Hypothalamus (tissue), 51 donors: ENCODE results near the gene TMED4.
"Not testable (repeated sequence)": the region's sequence is repeated elsewhere in the genome, so short reads cannot be mapped to it uniquely, and the experiment has no call there.

Experiments used
- DNase-seq, 51 donors: peaks; one replicate each; lab custom pipeline; 2025; lab: John Stamatoyannopoulos, UW

The TMED4 gene

DNA sequence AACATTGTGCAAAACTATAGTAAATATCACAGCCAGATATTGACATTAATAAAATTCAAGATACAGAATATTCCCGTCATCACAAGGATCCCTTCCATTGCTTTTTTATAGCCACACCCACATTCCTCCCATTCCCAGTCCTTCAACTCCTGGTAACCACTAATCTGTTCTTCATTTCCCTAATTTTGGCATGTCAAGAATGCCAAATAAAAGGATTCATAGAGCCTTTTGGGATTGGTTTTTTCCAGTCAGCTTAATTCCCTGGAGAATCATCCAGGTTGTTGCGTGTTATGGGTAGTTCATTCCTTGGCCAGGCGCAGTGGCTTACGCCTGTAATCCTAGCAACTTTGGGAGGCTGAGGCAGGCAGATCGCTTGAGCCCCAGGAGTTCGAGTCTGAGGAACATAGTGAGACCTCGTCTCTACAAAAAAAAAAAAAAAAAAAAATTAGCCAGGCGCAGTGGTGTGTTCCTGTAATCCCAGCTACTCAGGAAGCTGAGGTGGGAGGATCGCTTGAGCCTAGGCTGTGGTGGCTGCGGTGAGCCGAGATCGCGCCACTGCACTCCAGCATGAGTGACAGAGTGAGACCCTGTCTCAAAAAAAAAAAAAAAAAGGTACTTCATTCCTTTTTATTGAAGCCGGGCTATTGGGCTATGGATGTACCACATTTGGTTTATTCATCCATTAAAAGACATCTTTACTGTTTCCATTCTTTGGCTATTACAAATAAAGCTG is 27.1 kb upstream of the TMED4 start:
- DNase-seq: no peak

DNA sequence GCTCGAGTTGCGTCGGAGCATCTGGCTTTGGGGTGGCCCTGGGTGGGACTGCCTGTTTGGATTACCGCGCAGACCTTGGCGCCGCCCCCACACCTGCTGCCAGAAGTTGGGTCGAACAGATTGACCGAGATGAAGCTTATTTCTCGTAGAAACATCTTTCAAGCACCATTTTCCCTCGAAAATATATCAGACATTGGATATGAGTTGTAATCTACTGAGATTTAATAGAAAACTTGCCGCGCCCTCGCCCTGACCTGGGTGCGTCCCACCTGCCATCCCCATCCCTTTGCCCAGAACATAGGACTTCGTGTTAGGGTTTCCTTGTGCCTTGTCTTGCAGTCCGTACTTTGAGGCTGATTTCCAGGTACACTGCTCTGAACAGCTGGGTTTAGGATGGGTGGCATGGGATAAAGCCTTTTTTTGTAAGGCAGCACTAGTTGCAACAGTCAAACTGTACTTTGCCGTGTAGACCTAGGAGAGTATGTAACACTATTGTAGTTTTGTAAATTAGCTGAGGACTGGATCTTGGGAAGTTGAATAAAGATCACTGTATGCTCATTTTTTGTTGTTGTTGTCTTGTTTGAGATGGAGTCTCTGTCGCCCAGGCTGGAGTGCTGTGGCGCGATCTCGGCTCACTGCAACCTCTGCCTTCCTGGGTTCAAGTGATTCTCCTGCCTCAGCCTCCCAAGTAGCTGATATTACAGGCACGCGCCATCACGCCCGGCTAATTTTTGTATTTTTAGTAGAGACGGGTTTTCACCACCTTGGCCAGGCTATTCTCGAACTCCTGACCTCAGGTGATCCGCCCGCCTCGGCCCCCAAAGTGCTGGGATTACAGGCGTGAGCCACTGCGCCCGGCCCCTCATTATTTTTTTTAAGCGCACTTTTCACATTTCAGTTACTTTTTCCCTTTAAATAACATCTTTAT is 25.4 kb upstream of the TMED4 start:
- DNase-seq: no peak

DNA sequence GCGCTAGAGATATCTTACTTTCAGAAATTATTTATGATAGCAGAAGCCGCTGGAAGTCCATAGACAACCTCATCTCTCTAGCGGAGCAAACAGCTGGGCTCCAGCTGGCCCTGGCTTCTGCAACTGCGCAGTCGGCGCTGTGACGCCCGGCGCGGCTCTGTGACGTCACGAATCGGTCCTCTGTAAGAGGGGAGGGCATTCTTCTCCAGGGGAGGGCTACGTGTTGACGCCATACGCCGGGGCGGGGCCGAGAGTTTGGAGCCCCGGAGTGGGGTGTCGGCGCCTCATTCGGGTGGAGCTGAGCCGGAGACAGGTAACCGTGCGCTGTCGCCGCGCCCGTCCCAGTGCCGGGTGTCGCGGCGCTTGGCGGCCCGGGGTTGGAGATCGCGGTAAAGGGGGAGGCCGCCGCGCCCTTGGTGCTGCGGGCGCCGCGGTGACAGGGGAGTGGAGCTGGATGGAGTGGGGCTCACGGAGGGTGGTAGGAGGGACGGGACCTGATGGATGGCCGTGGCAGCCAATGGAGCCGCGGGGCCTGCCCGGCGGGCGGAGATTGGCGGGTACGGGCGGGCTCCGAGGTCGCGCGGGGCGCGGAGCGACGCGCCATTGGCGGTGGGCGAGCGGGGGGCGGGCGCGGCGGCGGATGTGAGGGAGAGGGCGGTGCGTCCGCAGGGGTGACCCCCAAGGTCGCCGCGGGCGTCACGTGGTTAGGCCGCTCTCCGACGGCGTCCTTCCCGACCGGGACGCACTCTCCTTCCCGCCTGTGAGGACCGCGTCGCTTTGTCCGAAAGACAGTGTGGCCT is 24.5 kb upstream of the TMED4 start, which contains the start of gene OGDH:
OGDH (plus strand) TSS at position 287 of the 800 bp plus-strand sequence. CDS start 17,717 bp downstream, outside the sequence.
- peak; percentile 94 to 100 (median 98) for DNase-seq

DNA sequence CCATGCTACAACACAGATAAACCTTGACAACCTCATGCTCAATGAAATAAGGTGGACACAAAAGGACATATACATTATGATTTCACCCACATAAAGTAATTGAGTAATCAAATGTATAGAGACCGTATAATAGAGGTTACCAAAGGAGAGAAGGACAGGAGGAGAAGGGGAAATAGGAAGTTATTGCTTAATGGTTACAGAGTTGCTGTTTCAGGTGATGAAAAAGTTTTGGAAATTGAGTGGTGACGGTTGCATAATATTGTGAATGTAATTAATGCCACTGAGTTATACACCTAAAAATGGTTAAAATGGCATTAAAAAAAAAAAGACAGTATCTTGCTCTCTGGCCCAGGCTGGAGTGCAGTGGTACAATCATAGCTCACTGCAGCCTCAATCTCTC is 22.9 kb upstream of the TMED4 start:
- no peak for DNase-seq

DNA sequence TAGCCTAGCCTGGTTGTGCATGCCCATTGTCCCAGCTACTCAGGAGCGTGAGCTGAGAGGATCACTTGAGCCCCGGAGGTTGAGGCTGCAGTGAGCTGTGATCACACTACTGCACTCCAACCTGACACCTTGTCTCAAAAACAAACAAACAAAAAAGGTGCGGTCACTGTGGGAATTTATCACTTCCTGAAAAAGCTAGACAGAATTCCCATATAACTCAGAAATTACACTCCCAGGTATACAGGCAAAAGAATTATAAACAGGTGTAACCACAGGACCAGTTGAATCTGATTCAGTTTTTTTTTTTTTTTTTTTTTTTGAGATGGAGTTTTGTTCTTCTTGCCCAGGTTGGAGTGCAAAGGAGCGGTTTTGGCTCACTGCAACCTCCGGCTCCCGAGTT is 21.2 kb upstream of the TMED4 start:
- DNase-seq: no peak

DNA sequence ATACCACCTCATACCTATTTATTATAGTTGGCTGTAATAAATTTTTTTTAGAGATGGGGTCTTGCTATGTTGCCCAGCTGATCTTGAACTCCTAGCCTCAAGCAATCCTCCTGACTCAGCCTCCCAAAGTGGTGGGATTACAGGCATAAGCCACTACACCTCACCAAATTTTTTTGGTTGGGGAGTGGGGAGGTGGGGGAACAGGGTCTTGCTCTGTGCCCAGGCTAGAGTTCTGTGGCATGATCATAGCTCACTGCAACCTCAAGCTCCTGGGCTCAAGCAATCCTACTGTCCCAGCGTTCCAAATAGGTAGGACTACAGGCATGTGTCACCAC is 20.5 kb upstream of the TMED4 start:
- no peak for DNase-seq

DNA sequence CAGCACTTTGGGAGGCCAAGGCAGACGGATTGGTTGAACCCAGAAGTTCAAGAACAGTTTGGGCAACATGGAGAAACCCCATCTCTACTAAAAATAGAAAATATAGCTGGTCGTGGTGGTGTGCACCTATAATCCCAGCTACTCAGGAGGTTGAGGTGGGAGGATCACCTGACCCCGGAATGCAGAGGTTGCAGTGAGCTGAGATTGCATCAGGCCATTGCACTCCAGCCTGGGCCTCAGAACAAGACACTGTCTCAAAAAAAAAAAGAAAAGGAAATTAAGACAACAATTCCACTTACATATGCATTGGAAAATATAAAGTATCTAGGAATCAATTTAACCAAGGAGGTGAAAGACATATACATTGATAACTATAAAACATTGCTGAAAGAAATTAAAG is 17.2 kb upstream of the TMED4 start:
- DNase-seq: no peak

DNA sequence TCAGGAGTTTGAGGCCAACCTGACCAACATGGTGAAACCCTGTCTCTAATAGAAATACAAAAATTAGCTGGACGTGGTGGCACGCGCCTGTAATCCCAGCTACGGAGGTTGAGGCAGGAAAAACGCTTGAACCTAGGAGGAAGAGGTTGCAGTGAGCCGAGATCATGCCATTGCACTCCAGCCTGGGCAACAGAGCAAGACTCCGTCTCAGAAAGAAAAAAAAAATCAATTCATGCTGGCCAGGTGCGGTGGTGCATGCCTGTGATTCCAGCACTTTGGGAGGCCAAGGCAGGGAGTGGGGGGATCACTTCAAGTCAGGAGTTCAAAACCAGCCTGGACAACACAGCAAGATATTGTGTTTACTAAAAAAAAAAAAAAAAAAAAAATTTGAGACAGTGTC is 15.2 kb upstream of the TMED4 start:
- not testable (repeated sequence) for DNase-seq

DNA sequence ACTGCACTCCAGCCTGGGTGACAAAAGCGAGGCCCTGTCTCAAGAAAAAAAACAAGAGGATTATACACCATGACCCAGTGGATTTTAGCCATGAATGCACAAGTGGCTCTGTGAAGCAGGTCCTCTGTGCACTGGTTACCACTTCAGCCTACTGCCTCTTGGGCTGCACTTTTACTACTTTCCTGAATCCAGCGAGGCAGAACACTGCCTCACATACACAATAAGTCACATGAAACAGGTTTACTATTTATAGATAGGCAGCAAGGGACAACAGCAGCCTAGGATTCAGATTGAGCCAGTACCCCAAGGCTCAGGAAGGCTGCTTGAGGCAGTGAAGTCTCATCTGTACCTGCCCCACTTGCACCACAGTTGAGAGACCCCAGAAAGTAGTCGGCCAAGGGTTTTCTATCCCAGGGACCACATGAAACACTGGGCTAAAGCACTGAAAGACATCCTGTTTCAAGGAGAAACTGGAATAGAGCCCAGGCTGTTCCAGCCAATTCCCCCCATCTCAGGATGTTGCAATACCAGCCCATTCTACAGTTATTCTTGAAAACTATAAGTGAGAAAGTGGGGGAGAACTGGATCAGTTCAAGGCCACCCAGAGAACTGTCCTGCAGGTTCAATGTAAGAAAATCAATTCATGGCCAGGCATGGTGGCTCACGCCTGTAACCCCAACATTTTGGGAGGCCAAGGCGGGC is 14.1 kb upstream of the TMED4 start:
- DNase-seq: no peak

DNA sequence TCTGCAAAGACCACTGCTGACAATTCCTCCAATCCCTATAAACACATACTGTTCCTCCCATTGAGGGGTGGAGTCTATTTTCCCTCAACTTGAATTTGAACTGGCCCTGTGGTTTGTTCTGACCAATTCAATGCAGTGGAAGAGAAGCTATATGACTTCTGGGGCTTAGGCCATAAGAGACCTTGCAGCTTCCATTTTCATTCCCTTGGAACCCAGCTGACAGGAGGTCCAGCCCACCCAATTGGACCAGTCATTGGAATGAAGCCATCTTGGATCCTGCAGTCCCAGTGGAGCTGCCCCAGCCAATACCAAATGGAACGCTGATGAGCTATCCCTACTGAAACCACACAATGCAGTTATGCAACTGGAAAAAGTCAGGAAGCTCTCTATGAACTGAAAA is 8.9 kb upstream of the TMED4 start:
- DNase-seq: no peak

DNA sequence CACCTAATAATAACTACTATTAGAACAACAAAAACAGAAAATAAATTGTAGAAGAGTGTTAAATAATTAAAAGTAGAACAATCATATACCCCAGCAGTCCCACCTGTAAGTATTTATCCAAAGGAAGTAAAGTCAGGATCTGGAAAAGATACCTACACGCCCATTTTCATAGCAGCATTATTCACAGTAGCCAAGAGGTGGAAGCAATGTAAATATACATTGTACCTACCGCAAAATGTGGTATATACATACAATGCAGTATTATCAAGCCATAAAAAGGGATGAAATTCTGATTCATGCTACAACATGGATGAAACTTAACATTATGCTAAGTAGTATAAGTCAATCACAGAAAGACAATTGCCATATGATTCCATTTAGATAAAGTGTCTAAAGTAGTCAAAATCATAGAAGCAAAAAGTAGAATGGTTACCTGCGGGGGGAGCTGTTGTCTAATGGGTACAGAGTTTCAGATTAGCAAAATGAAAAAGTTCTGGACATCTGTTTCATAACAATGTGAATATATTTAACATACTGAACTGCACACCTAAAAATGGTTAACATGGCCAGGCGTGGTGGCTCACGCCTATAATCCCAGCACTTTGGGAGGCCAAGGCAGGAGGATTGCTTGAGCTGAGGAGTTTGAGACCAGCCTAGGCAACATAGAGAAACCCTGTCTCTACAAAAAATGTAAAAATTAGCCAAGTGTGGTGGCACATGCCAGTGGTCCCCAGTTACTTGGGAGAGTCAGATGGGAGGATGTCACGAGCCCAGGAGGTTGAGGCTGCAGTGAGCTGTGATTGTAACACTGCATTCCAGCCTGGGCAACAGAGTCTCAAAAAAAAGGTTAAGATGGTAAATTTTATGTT is 6.0 kb upstream of the TMED4 start:
- peak in 8 of 51 donors; percentile 6 to 28 (median 11) for DNase-seq

DNA sequence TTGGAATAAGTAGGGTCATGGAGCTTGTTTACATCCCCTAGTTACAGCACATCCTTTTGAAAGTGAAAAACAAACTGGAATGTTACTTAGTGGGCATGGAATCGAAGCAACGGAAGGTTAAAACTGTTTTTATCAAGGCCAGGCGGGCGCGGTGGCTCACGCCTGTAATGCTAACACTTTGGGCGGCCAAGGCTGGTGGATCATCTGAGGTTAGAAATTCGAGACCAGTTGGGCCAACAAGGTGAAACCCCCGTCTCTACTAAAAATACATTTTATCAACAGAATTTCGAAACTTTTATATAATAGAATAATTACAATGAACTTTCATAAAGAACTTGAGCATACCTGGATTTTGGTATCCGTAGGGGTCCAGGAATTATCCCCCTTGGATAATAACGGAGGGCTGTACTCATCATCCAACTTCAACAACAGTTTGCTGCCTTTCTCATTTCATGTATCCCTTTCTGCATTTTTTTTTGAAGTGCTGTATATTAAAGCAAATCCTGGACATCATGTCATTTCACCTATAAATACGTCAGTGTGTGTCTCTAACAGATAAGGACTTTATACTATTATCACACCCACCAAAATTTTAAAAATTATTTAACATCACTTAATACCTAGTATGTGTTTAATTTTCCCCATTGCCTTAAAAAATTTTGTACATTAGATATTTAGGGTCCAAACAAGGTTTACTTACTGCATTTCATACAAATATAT is 1.3 kb upstream of the TMED4 start:
- DNase-seq: no peak

DNA sequence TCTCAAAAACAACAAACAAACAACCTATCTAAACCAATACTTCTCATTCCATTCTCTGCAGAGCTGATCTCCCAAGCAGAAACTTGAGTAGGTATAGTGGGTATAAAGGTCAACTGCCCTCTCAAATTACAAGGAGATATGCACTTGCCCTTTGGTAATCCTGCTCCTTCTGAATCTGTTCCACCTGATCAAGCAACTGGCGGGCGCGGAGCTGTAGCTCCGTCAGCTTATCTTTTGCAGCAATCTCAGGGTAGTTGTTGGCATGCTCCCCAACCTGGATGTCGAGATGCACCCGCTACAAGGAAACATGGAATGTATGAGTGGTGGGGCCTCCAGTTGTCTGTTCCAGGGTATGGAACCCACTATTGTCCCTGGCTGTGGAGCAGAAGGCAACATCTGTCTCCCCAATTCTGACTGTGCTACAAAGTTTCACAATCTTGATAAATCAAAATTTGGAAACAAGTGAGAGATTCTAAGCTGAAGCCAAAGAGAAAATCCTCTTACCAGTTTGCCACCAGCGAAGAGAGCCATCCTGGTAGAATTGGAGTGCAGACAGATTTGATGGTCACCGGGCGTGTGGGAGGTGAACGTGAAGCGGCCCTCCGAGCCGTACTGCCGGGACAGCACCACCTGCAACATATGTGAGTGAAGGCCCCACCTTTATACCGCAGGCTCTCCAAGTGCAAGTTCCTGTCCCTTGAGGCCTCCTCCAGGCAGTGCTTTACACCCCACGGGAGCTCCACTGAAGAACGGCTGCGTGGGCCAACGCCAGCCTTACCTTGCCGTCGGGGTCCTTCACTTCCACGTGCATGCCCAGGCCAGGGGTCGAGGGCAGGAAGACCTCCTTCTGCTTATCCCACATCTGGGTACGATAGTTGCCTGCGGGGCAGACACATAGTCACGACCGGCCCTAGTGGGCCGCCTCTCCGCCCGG is 819 bp downstream of the TMED4 start:
- peak in 5 of 51 donors; percentile 29 to 65 (median 43) for DNase-seq

DNA sequence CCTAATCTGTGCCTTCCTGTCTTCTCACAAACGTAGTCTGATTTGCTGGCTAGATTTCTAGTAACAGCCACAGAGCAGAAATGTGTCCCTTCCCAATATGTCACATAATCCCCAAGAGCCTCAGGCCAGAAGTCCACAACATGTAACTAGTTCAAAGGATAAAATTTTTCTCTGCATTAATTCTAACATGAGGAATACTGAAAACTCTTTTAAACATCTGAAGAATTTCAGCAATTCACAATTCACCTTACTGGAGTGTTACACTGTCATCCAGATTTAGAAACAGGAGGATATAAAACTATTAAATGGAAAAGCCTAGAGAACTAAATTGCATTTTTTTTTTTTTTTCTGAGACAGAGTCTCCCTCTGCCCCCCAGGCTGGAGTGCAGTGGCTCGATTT is 5.8 kb downstream of the TMED4 start:
- no peak for DNase-seq

DNA sequence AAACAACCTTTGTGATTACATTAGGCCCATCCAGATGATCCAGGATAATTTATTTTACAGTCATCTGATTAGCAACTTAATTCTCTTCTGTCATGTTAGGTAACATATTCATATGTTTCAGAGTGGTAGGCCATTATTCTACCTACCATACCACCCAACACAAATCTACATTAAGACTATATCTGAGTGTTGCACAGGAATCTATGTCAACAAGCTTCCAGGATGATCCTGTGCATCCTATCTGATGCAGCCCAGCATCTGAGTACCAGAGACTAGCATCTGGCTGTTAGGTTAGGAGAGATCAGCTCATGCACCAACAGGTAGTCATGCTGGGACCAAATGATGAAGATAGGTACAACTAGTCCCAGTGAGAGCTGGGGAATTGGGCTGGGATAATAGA is 7.0 kb downstream of the TMED4 start:
- DNase-seq: no peak

DNA sequence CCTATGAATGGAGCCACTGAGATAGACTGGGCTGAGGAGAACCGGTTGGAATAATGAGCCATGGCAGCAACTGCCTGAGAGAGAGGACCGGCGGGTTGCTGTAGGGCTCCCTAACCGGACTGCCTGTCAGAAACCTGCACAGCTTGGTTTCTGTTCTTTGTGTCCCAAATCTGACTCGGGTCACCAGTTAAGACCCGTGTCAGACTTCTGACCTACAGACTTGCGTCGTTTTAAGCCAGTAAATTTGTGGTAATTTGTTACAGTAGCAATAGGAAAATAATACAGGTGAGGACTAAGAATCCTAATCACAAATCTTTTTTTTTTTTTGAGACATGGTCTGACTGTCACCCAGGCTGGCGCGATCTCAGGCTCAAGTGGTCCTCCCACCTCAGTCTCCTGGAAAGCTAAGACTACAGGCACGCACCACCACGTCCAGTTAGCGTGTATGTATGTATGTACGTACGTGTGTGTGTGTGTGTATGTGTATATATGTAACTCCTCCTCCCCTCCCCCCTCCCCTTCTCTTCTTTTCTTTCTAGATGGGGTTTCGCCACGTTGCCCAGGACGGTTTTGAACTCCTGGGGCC is 7.7 kb downstream of the TMED4 start:
- DNase-seq: peak in 1 of 51 donors; percentile 42
